Nephron progenitor cell (in vitro differentiated cells): ENCODE results near the gene ATP2B2.

Experiments
- DNase-seq: peaks from one replicate; pipeline ENCODE4 v3.0.0; 2021
- H3K27ac Mint-ChIP-seq: 2 replicates; pipeline ENCODE4 v1.8.0; 2021; ENCODE audit warnings: mild to moderate bottlenecking, moderate library complexity, mixed read lengths
- H3K27me3 Mint-ChIP-seq: 2 replicates; pipeline ENCODE4 v1.8.0; 2021; ENCODE audit warnings: mild to moderate bottlenecking, low read depth, mixed read lengths; ENCODE audit not compliant: poor library complexity
- H3K36me3 Mint-ChIP-seq: 2 replicates; pipeline ENCODE4 v1.8.0; 2021; ENCODE audit warnings: low read depth, mixed read lengths
- H3K4me1 Mint-ChIP-seq: 2 replicates; pipeline ENCODE4 v1.8.0; 2021; ENCODE audit warnings: mixed read lengths
- H3K4me3 Mint-ChIP-seq: 2 replicates; pipeline ENCODE4 v1.8.0; 2021; ENCODE audit warnings: mild to moderate bottlenecking, moderate library complexity, mixed read lengths
- H3K9me3 Mint-ChIP-seq: 2 replicates; pipeline ENCODE4 v1.8.0; 2021; ENCODE audit warnings: mild to moderate bottlenecking, moderate library complexity, mixed read lengths
- CTCF ChIP-seq: fragments of 200-600 bp; sonication (generic); IDR thresholded peaks from 2 replicates; pipeline ENCODE4 v1.5.0; 2021; ENCODE audit warnings: antibody characterized with exemption

ATP2B2 gene

DNA sequence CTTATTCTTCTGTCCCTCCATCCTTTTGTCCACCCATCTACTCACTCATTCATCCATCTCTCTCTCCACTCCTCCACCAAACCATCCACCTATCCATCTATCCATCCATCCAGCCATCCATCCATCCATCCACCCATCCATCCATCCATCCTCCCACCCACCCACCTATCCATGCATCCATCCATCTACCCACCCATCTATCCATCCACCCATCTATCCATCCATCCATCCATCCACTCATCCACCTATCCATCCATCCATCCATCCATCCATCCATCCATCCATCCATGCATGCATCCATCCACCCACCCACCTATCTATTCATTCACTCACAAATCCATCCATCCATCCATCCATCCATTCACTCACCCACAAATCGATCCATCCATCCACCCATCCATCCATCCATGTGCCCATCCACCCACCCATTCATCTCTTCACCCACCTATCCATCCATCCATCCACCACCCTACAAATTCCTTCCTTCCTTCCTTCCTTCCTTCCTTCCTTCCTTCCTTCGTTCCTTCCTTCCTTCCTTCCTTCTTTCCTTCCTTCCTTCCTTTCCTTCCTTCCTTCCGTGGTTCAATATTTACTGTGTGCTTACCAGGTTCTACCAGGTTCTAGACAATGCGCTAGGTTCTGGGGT, 17.3 kb downstream of the ATP2B2 start:
- TF ChIP-seq CTCF, result no peak
- no peak for DNase-seq
- Mint-ChIP-seq H3K36me3 (no peaks in the 10 kb centered on the region), H3K27me3 (peaks cover 29% of the 10 kb centered on the region), H3K4me3 (no peak overlapping the region), H3K4me1 (peaks cover 5% of the 10 kb centered on the region), H3K9me3 (no peaks in the 10 kb centered on the region), H3K27ac (no peak overlapping the region)

- Mint-ChIP-seq H3K4me1 (peaks cover 2% of the 10 kb centered on the region), H3K36me3 (no peaks in the 10 kb centered on the region), H3K9me3 (no peaks in the 10 kb centered on the region), H3K4me3 (no peak overlapping the region), H3K27ac (no peak overlapping the region), H3K27me3 (peaks cover 26% of the 10 kb centered on the region)
- DNase-seq, result no peak
- no peak for TF ChIP-seq CTCF
These were observed 19.6 kb downstream of the ATP2B2 start for GRCh38 chr3:10485806-10486205.

GRCh38 chr3:10485380-10485779, 20.0 kb downstream of the ATP2B2 start:
- no peak for TF ChIP-seq CTCF
- no peak for DNase-seq
- peak overlapping the region; percentile 62 for H3K27ac Mint-ChIP-seq
- no peak overlapping the region for H3K4me3 Mint-ChIP-seq
- peaks cover 31% of the 10 kb centered on the region for H3K27me3 Mint-ChIP-seq
- no peaks in the 10 kb centered on the region for H3K9me3 Mint-ChIP-seq
- no peaks in the 10 kb centered on the region for H3K36me3 Mint-ChIP-seq
- H3K4me1 Mint-ChIP-seq, result no peaks in the 10 kb centered on the region

- TF ChIP-seq CTCF, result no peak
- H3K9me3 Mint-ChIP-seq, result no peaks in the 10 kb centered on the region
- no peak overlapping the region for H3K27ac Mint-ChIP-seq
- no peaks in the 10 kb centered on the region for H3K36me3 Mint-ChIP-seq
- no peaks in the 10 kb centered on the region for H3K4me1 Mint-ChIP-seq
- H3K4me3 Mint-ChIP-seq, result no peak overlapping the region
- H3K27me3 Mint-ChIP-seq, result peaks cover 34% of the 10 kb centered on the region
- DNase-seq, result no peak
These were observed 20.7 kb downstream of the ATP2B2 start for GRCh38 chr3:10484709-10485108.

DNA sequence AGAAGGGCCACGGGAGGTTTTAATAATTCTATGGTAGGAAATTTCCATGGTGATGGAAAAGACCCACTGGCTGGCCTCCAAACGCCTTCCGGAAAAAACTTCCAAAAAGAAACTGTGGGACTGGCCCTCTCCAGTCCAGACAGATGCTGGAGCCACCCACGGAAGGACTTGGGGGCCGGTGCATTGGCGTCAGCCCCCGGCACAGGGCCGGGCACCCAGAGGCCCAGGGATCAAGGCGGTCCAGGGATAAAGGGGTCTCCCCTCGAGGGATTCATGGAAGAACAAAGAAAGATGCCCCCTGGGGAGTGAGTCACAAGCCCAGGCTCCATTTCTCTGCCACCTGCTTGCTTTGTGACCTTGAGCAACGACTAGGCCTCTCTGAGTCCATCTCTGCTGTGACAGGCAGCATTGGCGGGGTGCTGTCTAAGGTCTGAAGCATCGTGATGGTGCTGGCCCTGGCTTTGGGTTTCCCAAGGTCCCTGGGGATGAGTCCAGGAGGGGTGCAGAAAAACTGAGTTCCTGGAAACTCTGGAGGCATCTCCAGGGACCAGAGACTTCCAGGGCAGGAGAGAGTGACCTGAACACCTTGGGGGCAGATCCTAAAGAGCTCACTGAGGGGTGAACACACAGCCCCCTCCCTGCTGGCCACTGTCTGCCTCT, 21.6 kb downstream of the ATP2B2 start:
- no peak overlapping the region for H3K27ac Mint-ChIP-seq
- no peak for TF ChIP-seq CTCF
- peaks cover 6% of the 10 kb centered on the region for H3K9me3 Mint-ChIP-seq
- H3K27me3 Mint-ChIP-seq, result peaks cover 31% of the 10 kb centered on the region
- H3K36me3 Mint-ChIP-seq, result no peaks in the 10 kb centered on the region
- no peak overlapping the region for H3K4me3 Mint-ChIP-seq
- no peak for DNase-seq
- no peaks in the 10 kb centered on the region for H3K4me1 Mint-ChIP-seq

GRCh38 chr3:10483364-10483675, 22.1 kb downstream of the ATP2B2 start:
- peaks cover 28% of the 10 kb centered on the region for H3K27me3 Mint-ChIP-seq
- no peak overlapping the region for H3K4me3 Mint-ChIP-seq
- DNase-seq, result no peak
- no peak for TF ChIP-seq CTCF
- no peak overlapping the region for H3K27ac Mint-ChIP-seq
- H3K4me1 Mint-ChIP-seq, result no peaks in the 10 kb centered on the region
- peaks cover 11% of the 10 kb centered on the region for H3K9me3 Mint-ChIP-seq
- H3K36me3 Mint-ChIP-seq, result no peaks in the 10 kb centered on the region
